ENCODE data around the gene SPTLC2.

DNA sequence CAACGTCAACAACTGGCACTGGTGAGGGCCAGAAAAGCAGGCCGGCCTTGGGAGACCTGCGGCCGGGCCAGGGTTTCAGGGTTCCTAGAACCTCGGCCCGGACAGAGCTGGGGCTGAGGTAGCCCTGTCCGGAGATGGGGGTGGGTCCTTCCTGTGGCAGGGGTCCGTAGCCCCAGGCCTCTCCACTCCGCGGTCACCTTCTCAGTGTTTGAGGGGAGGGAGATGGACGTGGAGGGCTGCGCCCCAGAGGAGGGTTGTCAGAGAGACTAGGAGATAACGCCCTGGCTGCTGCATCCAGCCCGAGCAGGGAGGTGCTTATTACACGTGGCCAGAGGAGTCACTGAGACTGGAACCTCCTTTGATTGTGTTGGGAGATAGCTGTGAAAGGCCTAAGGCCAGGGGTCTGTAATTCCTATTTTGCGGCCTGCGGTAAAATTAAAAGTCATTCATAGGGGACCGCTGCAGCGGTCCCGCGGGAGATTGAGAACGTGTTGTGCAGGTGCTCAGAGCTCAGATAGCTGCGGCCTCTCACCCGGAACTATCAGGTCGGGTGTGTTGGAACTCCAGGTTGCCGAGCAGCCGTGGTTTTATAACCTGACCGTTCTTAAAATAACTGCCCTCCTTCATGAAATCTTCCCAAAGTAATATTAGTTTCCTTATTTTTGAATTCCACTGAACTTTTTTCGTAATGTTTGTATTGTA lies 158.0 kb downstream of the SPTLC2 start:
- TF ChIP-seq EZH2 (IDR thresholded peaks at IDR 0.05; ENCODE audit: low read depth, low read length, severe bottlenecking), result no peak
- TF ChIP-seq, protein P1, sequence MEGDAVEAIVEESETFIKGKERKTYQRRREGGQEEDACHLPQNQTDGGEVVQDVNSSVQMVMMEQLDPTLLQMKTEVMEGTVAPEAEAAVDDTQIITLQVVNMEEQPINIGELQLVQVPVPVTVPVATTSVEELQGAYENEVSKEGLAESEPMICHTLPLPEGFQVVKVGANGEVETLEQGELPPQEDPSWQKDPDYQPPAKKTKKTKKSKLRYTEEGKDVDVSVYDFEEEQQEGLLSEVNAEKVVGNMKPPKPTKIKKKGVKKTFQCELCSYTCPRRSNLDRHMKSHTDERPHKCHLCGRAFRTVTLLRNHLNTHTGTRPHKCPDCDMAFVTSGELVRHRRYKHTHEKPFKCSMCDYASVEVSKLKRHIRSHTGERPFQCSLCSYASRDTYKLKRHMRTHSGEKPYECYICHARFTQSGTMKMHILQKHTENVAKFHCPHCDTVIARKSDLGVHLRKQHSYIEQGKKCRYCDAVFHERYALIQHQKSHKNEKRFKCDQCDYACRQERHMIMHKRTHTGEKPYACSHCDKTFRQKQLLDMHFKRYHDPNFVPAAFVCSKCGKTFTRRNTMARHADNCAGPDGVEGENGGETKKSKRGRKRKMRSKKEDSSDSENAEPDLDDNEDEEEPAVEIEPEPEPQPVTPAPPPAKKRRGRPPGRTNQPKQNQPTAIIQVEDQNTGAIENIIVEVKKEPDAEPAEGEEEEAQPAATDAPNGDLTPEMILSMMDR (IDR thresholded peaks at IDR 0.05; ENCODE audit: control extremely low read depth in 1 of 3, insufficient read depth in 1 of 3, low read depth in 1 of 3, low read length in 3 of 3), result no peak
- no peak for TF ChIP-seq JUND (IDR thresholded peaks at IDR 0.05; ENCODE audit: low read length)
- TF ChIP-seq POLR2AphosphoS5 (IDR thresholded peaks at IDR 0.05; ENCODE audit: low read depth, low read length), result no peak
- TF ChIP-seq EP300 (IDR thresholded peaks at IDR 0.05; ENCODE audit: borderline replicate concordance in 1 of 2, low read depth in 2 of 2, low read length in 2 of 2), result no peak
- peak; percentile 71; the same call in 1 of the 2 replicates for TF ChIP-seq MAX (IDR thresholded peaks at IDR 0.05)
- no peak for TF ChIP-seq MAFK (IDR thresholded peaks at IDR 0.05; ENCODE audit: low read depth, low read length)
- TF ChIP-seq POLR2A (IDR thresholded peaks at IDR 0.05; ENCODE audit: control extremely low read depth in 1 of 2, low read depth in 2 of 2, low read length in 2 of 2), result no peak; a peak in 1 of 3 replicates
- TF ChIP-seq RFX5 (IDR thresholded peaks at IDR 0.05; ENCODE audit: borderline replicate concordance, low read depth, low read length), result no peak
- TF ChIP-seq TCF12 (IDR thresholded peaks at IDR 0.05; ENCODE audit: low read depth, low read length), result no peak
